Gastrocnemius medialis (tissue), 4 donors: ENCODE data around the gene ODAM. TPM values are rescaled to one million over a fixed set of nuclear protein-coding genes. Genes with fewer than 3 reads are reported as not detected.
"Not testable (repeated sequence)": the region's sequence is repeated elsewhere in the genome, so short reads cannot be mapped to it uniquely, and the experiment has no call there.

Source experiments
- ATAC-seq, 2 donors: fragments of 150-250 bp; one replicate each; pipeline ENCODE4 v1.9.1; 2016
- DNase-seq, 2 donors: peaks; one replicate each; pipeline ENCODE4 v3.0.0-alpha.2; 2019
- H3K27ac ChIP-seq, 4 donors: fragments of 200-600 bp; sonication (generic); 1 replicate in 1 of 4; 2 replicates in 3 of 4; pipeline ENCODE4 v1.5.1; 2016 to 2018; ENCODE audit warnings: mild to moderate bottlenecking in 2 of 4, moderate library complexity in 1 of 4
- H3K27me3 ChIP-seq, 3 donors: fragments of 200-600 bp; sonication (generic) in 2 of 3; 1 replicate in 1 of 3; 2 replicates in 2 of 3; pipeline versions ENCODE4 v1.5.1 to v1.6.0; 2016 to 2019; ENCODE audit warnings: mild to moderate bottlenecking in 1 of 3, moderate library complexity in 1 of 3
- H3K36me3 ChIP-seq, 2 donors: fragments of 200-600 bp; sonication (generic) in 1 of 2; one replicate each; pipeline ENCODE4 v1.5.1; 2017 to 2018
- H3K4me1 ChIP-seq, 2 donors: fragments of 200-600 bp; sonication (generic) in 1 of 2; one replicate each; pipeline ENCODE4 v1.5.1; 2016 to 2017; ENCODE audit warnings: mild to moderate bottlenecking in 2 of 2
- H3K4me3 ChIP-seq, 4 donors: fragments of 200-600 bp; sonication (generic) in 3 of 4; 1 replicate in 1 of 4; 2 replicates in 3 of 4; pipeline ENCODE4 v1.5.1; 2016 to 2019; ENCODE audit warnings: mild to moderate bottlenecking in 2 of 4
- H3K9me3 ChIP-seq, 3 donors: fragments of 200-600 bp; sonication (generic) in 2 of 3; 1 replicate in 1 of 3; 2 replicates in 2 of 3; pipeline ENCODE4 v1.5.1; 2016 to 2019
- CTCF ChIP-seq, 5 experiments: fragments of 450-650 bp in 3 of 5; fragments of 200-600 bp in 2 of 5; sonication (generic) in 2 of 5; IDR thresholded peaks in 4 of 5; conservative IDR thresholded peaks in 1 of 5; 1 replicate in 4 of 5; 2 replicates in 1 of 5; pipeline ENCODE4 v1.5.1; 2016 to 2019; ENCODE audit warnings: antibody characterized with exemption in 5 of 5, mild to moderate bottlenecking in 3 of 5, moderate library complexity in 3 of 5
- POLR2A ChIP-seq, 2 donors: fragments of 450-650 bp; IDR thresholded peaks; one replicate each; pipeline ENCODE4 v1.6.1; 2017; ENCODE audit warnings: antibody characterized with exemption in 2 of 2, mild to moderate bottlenecking in 2 of 2, moderate library complexity in 2 of 2
- in situ Hi-C, 4 donors: fragments of 200-750 bp; cut with MboI; loops; one replicate each; pipeline versions ENCODE4 v1.15.0 to v1.8.0; 2017; ENCODE audit warnings: low sequenced_read_pairs in 4 of 4
- intact Hi-C: fragments of 100-400 bp; cut with DNase I; formaldehyde crosslinking; loops from one replicate; pipeline ENCODE4 v1.15.1; 2023; ENCODE audit warnings: low total_unique reads
- total RNA-seq, 4 donors: library from RNA; depleted of rRNA; stranded (reverse); fragments of >200 nt; gene quantifications; one replicate each; pipeline versions ENCODE4 v1.1.0 to v1.2.3, GENCODE V29; 2016

The ODAM gene
- total RNA-seq, 4 donors from 2014 or later, result not detected

DNA sequence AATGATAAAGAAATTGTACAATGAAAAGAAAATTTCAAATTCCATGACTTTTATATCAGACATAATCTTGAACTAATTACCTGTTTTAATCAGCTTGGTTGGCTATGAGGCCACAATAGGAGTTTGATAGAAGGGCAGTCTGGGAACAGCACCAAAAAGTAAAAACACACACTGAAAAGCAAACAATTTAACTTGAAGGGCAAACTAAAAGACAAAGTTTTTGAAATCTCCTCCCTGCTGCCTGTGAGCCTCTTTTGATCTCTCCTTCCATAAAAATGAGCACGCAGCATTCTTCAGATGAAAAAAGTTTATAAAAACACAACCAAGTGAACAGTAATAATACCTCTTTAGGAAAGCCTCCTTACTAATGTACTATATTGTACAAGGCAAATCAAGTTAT, 8.1 kb downstream of the ODAM start:
- no peak for TF ChIP-seq POLR2A (IDR thresholded peaks at IDR 0.05)
- TF ChIP-seq CTCF (IDR thresholded peaks at IDR 0.05 in 4 of 5, conservative IDR thresholded peaks at IDR 0.05 in 1 of 5), result no peak
- ATAC-seq (no peak), DNase-seq (no peak)
- intact Hi-C loops (no loop called here), in situ Hi-C loops (no loop called here)
- Histone ChIP-seq H3K9me3 (no peaks in the 10 kb centered on the region), H3K4me3 (no peak overlapping the region), H3K4me1 (no peaks in the 10 kb centered on the region), H3K27me3 (no peaks in the 10 kb centered on the region), H3K27ac (no peak overlapping the region), H3K36me3 (no peaks in the 10 kb centered on the region)

- H3K27me3 ChIP-seq, intact Hi-C loops, H3K9me3 ChIP-seq, DNase-seq, in situ Hi-C loops, H3K4me1 ChIP-seq, H3K27ac ChIP-seq, ATAC-seq, H3K4me3 ChIP-seq, H3K36me3 ChIP-seq: not testable (repeated sequence)
These were observed 17.2 kb downstream of the ODAM start for GRCh38 chr4:70212752-70213151.

- H3K4me1 ChIP-seq, H3K27me3 ChIP-seq, H3K36me3 ChIP-seq, in situ Hi-C loops, H3K9me3 ChIP-seq, H3K4me3 ChIP-seq, H3K27ac ChIP-seq, intact Hi-C loops, DNase-seq, ATAC-seq: not testable (repeated sequence)
These were observed 20.6 kb downstream of the ODAM start for GRCh38 chr4:70216109-70216508.

- H3K27ac ChIP-seq, H3K36me3 ChIP-seq, ATAC-seq, intact Hi-C loops, in situ Hi-C loops, H3K9me3 ChIP-seq, H3K27me3 ChIP-seq, H3K4me1 ChIP-seq, DNase-seq, H3K4me3 ChIP-seq: not testable (repeated sequence)
These were observed 21.0 kb downstream of the ODAM start for GRCh38 chr4:70216550-70216949.

DNA sequence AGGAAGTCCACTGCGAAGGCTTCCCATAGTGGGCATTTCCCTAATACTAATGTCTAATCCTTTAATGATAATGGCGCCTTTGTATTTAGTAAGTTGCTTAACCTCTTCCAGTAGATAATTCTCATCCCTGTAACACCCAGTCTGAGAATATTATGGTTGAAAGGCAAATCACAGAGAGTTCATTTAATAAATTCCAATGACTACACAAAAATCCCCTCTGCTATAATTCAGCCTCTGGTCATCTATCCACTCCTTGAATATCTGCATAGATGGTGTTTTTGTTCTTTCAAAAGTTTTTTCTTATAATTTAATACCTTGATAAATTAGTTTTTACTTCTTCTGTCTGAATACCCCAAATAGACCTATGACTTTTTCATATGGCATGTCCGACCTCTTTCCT, 25.9 kb downstream of the ODAM start:
- H3K27ac ChIP-seq, H3K4me3 ChIP-seq, in situ Hi-C loops, H3K9me3 ChIP-seq, ATAC-seq, H3K4me1 ChIP-seq, intact Hi-C loops, H3K27me3 ChIP-seq, DNase-seq, H3K36me3 ChIP-seq: not testable (repeated sequence)

GRCh38 chr4:70221818-70222217, 26.3 kb downstream of the ODAM start:
- H3K4me1 ChIP-seq, DNase-seq, H3K9me3 ChIP-seq, H3K27ac ChIP-seq, H3K36me3 ChIP-seq, in situ Hi-C loops, H3K4me3 ChIP-seq, intact Hi-C loops, ATAC-seq, H3K27me3 ChIP-seq: not testable (repeated sequence)

DNA sequence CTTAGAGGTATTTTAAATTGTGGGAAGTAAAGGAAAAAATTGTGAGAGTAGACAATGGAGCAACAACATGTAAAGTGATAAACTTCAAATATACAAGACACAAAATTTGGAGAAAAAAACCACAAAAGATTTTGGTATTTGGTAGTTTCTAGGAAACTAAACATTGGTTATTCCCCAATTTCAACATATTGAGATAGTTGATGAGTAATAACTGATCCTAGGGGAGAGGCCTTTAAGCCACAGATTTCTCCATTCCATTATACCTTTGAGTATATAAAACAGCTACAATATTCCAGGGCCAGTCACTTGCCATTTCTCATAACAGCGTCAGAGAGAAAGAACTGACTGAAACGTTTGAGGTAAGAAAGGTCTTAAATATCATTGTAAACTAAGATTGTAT, 30.3 kb downstream of the ODAM start, which contains the start of gene FDCSP:
FDCSP (plus strand) TSS at position 301 of the 400 bp plus-strand sequence. CDS start 5,071 bp downstream, outside the sequence.
- TF ChIP-seq POLR2A (IDR thresholded peaks at IDR 0.05), result no peak
- no peak for TF ChIP-seq CTCF (IDR thresholded peaks at IDR 0.05 in 4 of 5, conservative IDR thresholded peaks at IDR 0.05 in 1 of 5)
- no peak within 1 kb of the TSS for H3K4me3 ChIP-seq
- in situ Hi-C loops, result no loop called here
- H3K4me1 ChIP-seq, result no peaks in the 10 kb centered on the region
- DNase-seq, result no peak
- no peaks in the 10 kb centered on the region for H3K36me3 ChIP-seq
- no peaks in the 10 kb centered on the region for H3K27me3 ChIP-seq
- intact Hi-C loops, result no loop called here
- no peak within 1 kb of the TSS for H3K27ac ChIP-seq
- no peak for ATAC-seq
- H3K9me3 ChIP-seq, result no peaks in the 10 kb centered on the region
